H4 (cell line): ENCODE data around the gene TLE5. TPM values are rescaled to one million over a fixed set of nuclear protein-coding genes. Genes with fewer than 3 reads are reported as not detected.
"Not testable (repeated sequence)": the region's sequence is repeated elsewhere in the genome, so short reads cannot be mapped to it uniquely, and the experiment has no call there.

Experiments
- DNase-seq: peaks from one replicate; pipeline ENCODE4 v3.0.0-alpha.2; 2015; ENCODE audit warnings: low spot score
- total RNA-seq: library from RNA; depleted of rRNA; stranded (reverse); fragments of >200 nt; shearing (Covaris generic); gene quantifications from 2 replicates; pipeline ENCODE4 v1.2.3, GENCODE V29; 2014

The TLE5 gene
- total RNA-seq, 1 experiment from 2014 or later: 136 TPM

GRCh38 chr19:3096267-3096901 lies 34.1 kb upstream of the TLE5 start:
- no peak for DNase-seq

GRCh38 chr19:3095441-3096191 lies 33.3 kb upstream of the TLE5 start:
- no peak for DNase-seq

- DNase-seq: no peak
These were observed 32.5 kb upstream of the TLE5 start for GRCh38 chr19:3094601-3095440.

GRCh38 chr19:3089299-3089855 lies 27.1 kb upstream of the TLE5 start:
- not testable (repeated sequence) for DNase-seq

GRCh38 chr19:3087769-3088168 lies 25.5 kb upstream of the TLE5 start:
- no peak for DNase-seq

GRCh38 chr19:3084943-3085342 lies 22.6 kb upstream of the TLE5 start:
- DNase-seq: no peak

GRCh38 chr19:3083964-3084363 lies 21.7 kb upstream of the TLE5 start:
- DNase-seq: no peak

- no peak for DNase-seq
These were observed 20.0 kb upstream of the TLE5 start for GRCh38 chr19:3082331-3082730.

- peak; percentile 73 for DNase-seq
These were observed 18.0 kb upstream of the TLE5 start for GRCh38 chr19:3080286-3080685.

- no peak for DNase-seq
These were observed 17.3 kb upstream of the TLE5 start for GRCh38 chr19:3079578-3079977.

GRCh38 chr19:3075605-3076431 lies 13.5 kb upstream of the TLE5 start:
- DNase-seq: no peak

- DNase-seq: no peak
These were observed 11.8 kb upstream of the TLE5 start for GRCh38 chr19:3073931-3074595.

- DNase-seq: peak; percentile 76
These were observed 10.9 kb upstream of the TLE5 start for GRCh38 chr19:3073159-3073563.

- DNase-seq: no peak
These were observed 9.5 kb upstream of the TLE5 start for GRCh38 chr19:3071768-3072167.

- no peak for DNase-seq
These were observed 5.8 kb upstream of the TLE5 start for GRCh38 chr19:3068071-3068470.

- DNase-seq: no peak
These were observed 5.3 kb upstream of the TLE5 start for GRCh38 chr19:3067563-3067962.

GRCh38 chr19:3066482-3067049 lies 4.3 kb upstream of the TLE5 start:
- DNase-seq: no peak

GRCh38 chr19:3065675-3066357 lies 3.5 kb upstream of the TLE5 start:
- no peak for DNase-seq

- no peak for DNase-seq
These were observed 1.7 kb upstream of the TLE5 start for GRCh38 chr19:3064011-3064330.
